HEK293 (cell line): Measurements from ENCODE around the gene CLEC2D.
A peak's percentile ranks its signal among the peaks of the same experiment; 100 is the strongest.

Experiments
- CTCF ChIA-PET: fragments of 350-600 bp; formaldehyde crosslinking; extraction: SDS; loops from one replicate; lab custom pipeline; 2021; ENCODE audit warnings: antibody characterized with exemption; lab: Yijun Ruan, JAX
- POLR2A ChIA-PET: fragments of 300-600 bp; formaldehyde crosslinking; extraction: SDS; loops from one replicate; lab custom pipeline; 2020; ENCODE audit warnings: antibody characterized with exemption, inconsistent platforms; lab: Yijun Ruan, JAX
- H3K27ac ChIP-seq: fragments of 200-500 bp; sonication (Bioruptor generic); 2 replicates; pipeline ENCODE4 v1.5.1; 2014; ENCODE audit warnings: low read depth, low read length, control low read depth, inconsistent platforms; ENCODE audit errors: extremely low read depth
- H3K36me3 ChIP-seq, 2 experiments: fragments of 200-500 bp in 1 of 2; sonication (Bioruptor generic) in 1 of 2; 1 replicate in 1 of 2; 2 replicates in 1 of 2; pipeline ENCODE4 v1.5.1; 2014 to 2017; ENCODE audit warnings: inconsistent platforms in 2 of 2, low read length in 2 of 2; ENCODE audit not compliant: control insufficient read depth in 2 of 2, insufficient read depth in 1 of 2
- H3K4me1 ChIP-seq: fragments of 200-500 bp; sonication (Bioruptor generic); 2 replicates; pipeline ENCODE4 v1.5.1; 2014; ENCODE audit warnings: mild to moderate bottlenecking, low read length, inconsistent platforms; ENCODE audit not compliant: control insufficient read depth, insufficient read depth
- H3K4me3 ChIP-seq: 2 replicates; pipeline ENCODE4 v1.5.1; 2011; ENCODE audit warnings: low read depth, mild to moderate bottlenecking, control low read depth, low read length, moderate library complexity
- H3K9me3 ChIP-seq: fragments of 200-500 bp; sonication (Bioruptor generic); 2 replicates; pipeline ENCODE4 v1.5.1; 2014; ENCODE audit warnings: low read depth, low read length, inconsistent platforms; ENCODE audit not compliant: control insufficient read depth, insufficient read depth
- BCL11A ChIP-seq: fragments of 450-650 bp; formaldehyde crosslinking; IDR thresholded peaks from 2 replicates; pipeline ENCODE4 v1.5.1; 2016; ENCODE audit warnings: low read depth, missing biosample characterization, missing genetic modification characterization
- GFI1B ChIP-seq: fragments of 450-650 bp; formaldehyde crosslinking; IDR thresholded peaks from 2 replicates; pipeline ENCODE4 v1.5.1; 2016; ENCODE audit warnings: missing biosample characterization, missing genetic modification characterization
- PRDM1 ChIP-seq: fragments of 450-650 bp; formaldehyde crosslinking; IDR thresholded peaks from 2 replicates; pipeline ENCODE4; 2016; ENCODE audit warnings: missing biosample characterization, missing genetic modification characterization
- PRDM6 ChIP-seq: fragments of 450-650 bp; formaldehyde crosslinking; IDR thresholded peaks from 2 replicates; pipeline ENCODE4 v1.5.1; 2017; ENCODE audit warnings: missing biosample characterization, missing genetic modification characterization
- ZNF239 ChIP-seq: fragments of 450-650 bp; formaldehyde crosslinking; IDR thresholded peaks from 2 replicates; pipeline ENCODE4 v1.5.1; 2016; ENCODE audit warnings: missing biosample characterization, missing genetic modification characterization
- ZNF426 ChIP-seq: fragments of 450-650 bp; formaldehyde crosslinking; IDR thresholded peaks from 2 replicates; pipeline ENCODE4 v1.5.1; 2017; ENCODE audit warnings: missing biosample characterization, missing genetic modification characterization, mild to moderate bottlenecking, inconsistent platforms, moderate library complexity
- ZNF501 ChIP-seq: fragments of 450-650 bp; formaldehyde crosslinking; IDR thresholded peaks from 2 replicates; pipeline ENCODE4 v1.5.1; 2016; ENCODE audit warnings: missing biosample characterization, missing genetic modification characterization
- ZNF510 ChIP-seq: fragments of 450-650 bp; formaldehyde crosslinking; IDR thresholded peaks from 2 replicates; pipeline ENCODE4 v1.5.1; 2018; ENCODE audit warnings: mild to moderate bottlenecking, missing genetic modification characterization, missing biosample characterization; ENCODE audit not compliant: insufficient replicate concordance
- ZNF629 ChIP-seq: fragments of 450-650 bp; formaldehyde crosslinking; IDR thresholded peaks from 2 replicates; pipeline ENCODE4 v1.5.1; 2017; ENCODE audit warnings: missing biosample characterization, missing genetic modification characterization
- ZSCAN23 ChIP-seq: fragments of 450-650 bp; formaldehyde crosslinking; IDR thresholded peaks from 2 replicates; pipeline ENCODE4 v1.5.1; 2016; ENCODE audit warnings: missing biosample characterization, missing genetic modification characterization
- ZSCAN30 ChIP-seq: fragments of 450-650 bp; IDR thresholded peaks from 2 replicates; pipeline ENCODE4 v1.5.1; 2018; ENCODE audit warnings: missing biosample characterization, mild to moderate bottlenecking, missing genetic modification characterization, moderate library complexity
- TF ChIP-seq, protein P1 (sequence below): fragments of 450-650 bp; formaldehyde crosslinking; IDR thresholded peaks from 2 replicates; pipeline ENCODE4 v1.5.1; 2017; ENCODE audit warnings: missing biosample characterization, missing genetic modification characterization
- TF ChIP-seq, protein P2 (sequence below): fragments of 450-650 bp; formaldehyde crosslinking; IDR thresholded peaks from 2 replicates; pipeline ENCODE4 v1.5.1; 2016; ENCODE audit warnings: missing biosample characterization, missing genetic modification characterization
- TF ChIP-seq, protein P3 (sequence below): fragments of 450-650 bp; formaldehyde crosslinking; IDR thresholded peaks from 2 replicates; pipeline ENCODE4 v1.5.1; 2017; ENCODE audit warnings: missing biosample characterization, missing genetic modification characterization

The CLEC2D gene

GRCh38 chr12:9718968-9719367 lies 49.5 kb downstream of the CLEC2D start (continued):
- TF ChIP-seq, protein P1, sequence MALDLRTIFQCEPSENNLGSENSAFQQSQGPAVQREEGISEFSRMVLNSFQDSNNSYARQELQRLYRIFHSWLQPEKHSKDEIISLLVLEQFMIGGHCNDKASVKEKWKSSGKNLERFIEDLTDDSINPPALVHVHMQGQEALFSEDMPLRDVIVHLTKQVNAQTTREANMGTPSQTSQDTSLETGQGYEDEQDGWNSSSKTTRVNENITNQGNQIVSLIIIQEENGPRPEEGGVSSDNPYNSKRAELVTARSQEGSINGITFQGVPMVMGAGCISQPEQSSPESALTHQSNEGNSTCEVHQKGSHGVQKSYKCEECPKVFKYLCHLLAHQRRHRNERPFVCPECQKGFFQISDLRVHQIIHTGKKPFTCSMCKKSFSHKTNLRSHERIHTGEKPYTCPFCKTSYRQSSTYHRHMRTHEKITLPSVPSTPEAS (tag by site-specific recombination) = no peak

DNA sequence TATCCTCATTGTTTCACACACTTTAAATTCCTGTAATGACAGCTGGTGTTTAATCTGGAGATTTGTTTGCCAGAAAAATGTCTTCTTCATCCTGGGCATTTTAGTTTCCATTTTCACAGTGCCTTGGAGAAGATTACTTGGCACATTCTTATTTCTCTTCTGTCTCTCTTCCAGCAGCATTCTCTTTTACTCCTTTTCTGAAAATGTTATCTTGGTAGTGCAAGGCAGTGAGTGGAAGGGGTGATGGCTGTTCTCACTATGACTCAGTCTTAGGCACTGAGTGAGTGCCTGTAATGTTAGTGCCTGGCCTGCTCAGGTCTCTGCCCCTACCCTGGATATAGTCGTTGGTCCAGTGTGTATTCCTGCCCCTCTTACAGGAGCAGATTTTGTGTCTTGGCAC lies 50.3 kb downstream of the CLEC2D start:
- H3K4me1 ChIP-seq = no peaks in the 10 kb centered on the region
- no peaks in the 10 kb centered on the region for H3K9me3 ChIP-seq
- POLR2A ChIA-PET = no interaction called here
- H3K4me3 ChIP-seq = no peak overlapping the region
- TF ChIP-seq PRDM1 (tag by site-specific recombination) (no peak), ZNF426 (tag by site-specific recombination) (no peak), ZSCAN23 (tag by site-specific recombination) (no peak), ZSCAN30 (tag by site-specific recombination) (no peak), ZNF501 (no peak)
- TF ChIP-seq, all 188 proteins: peak for 0
- Histone ChIP-seq H3K27ac (no peak overlapping the region), H3K36me3 (no peaks in the 10 kb centered on the region)
- CTCF ChIA-PET = no interaction called here

GRCh38 chr12:9721394-9722092 lies 52.0 kb downstream of the CLEC2D start:
- TF ChIP-seq PRDM6 (tag by site-specific recombination) = peak; percentile 86
- TF ChIP-seq, protein P2, sequence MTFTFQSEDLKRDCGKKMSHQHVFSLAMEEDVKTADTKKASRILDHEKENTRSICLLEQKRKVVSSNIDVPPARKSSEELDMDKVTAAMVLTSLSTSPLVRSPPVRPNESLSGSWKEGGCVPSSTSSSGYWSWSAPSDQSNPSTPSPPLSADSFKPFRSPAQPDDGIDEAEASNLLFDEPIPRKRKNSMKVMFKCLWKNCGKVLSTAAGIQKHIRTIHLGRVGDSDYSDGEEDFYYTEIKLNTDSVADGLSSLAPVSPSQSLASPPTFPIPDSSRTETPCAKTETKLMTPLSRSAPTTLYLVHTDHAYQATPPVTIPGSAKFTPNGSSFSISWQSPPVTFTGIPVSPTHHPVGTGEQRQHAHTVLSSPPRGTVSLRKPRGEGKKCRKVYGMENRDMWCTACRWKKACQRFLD (tag by site-specific recombination) = no peak
- no peak for TF ChIP-seq ZNF239
- TF ChIP-seq BCL11A (tag by site-specific recombination) = 0 out of 2 replicates have a peak, but pooled peaks have one; percentile 28
- 0 out of 2 replicates have a peak, but pooled peaks have one; percentile 21 for TF ChIP-seq ZNF629
- TF ChIP-seq, protein P3, sequence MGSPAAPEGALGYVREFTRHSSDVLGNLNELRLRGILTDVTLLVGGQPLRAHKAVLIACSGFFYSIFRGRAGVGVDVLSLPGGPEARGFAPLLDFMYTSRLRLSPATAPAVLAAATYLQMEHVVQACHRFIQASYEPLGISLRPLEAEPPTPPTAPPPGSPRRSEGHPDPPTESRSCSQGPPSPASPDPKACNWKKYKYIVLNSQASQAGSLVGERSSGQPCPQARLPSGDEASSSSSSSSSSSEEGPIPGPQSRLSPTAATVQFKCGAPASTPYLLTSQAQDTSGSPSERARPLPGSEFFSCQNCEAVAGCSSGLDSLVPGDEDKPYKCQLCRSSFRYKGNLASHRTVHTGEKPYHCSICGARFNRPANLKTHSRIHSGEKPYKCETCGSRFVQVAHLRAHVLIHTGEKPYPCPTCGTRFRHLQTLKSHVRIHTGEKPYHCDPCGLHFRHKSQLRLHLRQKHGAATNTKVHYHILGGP (tag by site-specific recombination) = peak; percentile 57; the same call in 1 of the 2 replicates
- TF ChIP-seq GFI1B (tag by site-specific recombination) = peak; percentile 6; the same call in 1 of the 2 replicates
- no peak for TF ChIP-seq ZNF510 (tag by site-specific recombination)
- H3K4me1 ChIP-seq = no peaks in the 10 kb centered on the region
- ChIA-PET CTCF (interaction anchor here (0.6 to 1.6 kb wide), 3 partner anchors 13 to 97 kb away, joined by 3 to 7 read pairs (median 3); no protein-coding TSS in a partner anchor), POLR2A (no interaction called here)
- no peaks in the 10 kb centered on the region for H3K9me3 ChIP-seq
- no peaks in the 10 kb centered on the region for H3K36me3 ChIP-seq
- no peak overlapping the region for H3K4me3 ChIP-seq
- H3K27ac ChIP-seq = no peak overlapping the region
